Measurements from ENCODE around the gene C1QTNF9B.

Gene C1QTNF9B

DNA sequence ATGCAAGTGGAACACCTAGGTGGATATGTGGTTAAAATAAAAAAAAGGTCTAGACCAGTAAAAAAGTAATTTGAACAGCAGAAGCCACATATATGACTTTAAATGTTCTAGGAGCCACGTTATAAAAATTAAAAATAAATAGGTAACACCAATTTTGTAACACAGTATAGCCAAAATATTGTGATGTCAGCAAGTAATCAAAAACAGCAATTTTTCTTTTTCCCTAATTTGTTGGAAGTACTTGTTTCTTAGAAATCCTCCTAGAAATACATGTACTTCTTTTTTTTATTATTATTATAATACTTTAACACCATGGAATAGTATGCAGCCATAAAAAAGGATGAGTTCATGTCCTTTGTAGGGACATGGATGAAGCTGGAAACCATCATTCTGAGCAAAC is 25.7 kb upstream of the C1QTNF9B start:
- TF ChIP-seq, protein P1, sequence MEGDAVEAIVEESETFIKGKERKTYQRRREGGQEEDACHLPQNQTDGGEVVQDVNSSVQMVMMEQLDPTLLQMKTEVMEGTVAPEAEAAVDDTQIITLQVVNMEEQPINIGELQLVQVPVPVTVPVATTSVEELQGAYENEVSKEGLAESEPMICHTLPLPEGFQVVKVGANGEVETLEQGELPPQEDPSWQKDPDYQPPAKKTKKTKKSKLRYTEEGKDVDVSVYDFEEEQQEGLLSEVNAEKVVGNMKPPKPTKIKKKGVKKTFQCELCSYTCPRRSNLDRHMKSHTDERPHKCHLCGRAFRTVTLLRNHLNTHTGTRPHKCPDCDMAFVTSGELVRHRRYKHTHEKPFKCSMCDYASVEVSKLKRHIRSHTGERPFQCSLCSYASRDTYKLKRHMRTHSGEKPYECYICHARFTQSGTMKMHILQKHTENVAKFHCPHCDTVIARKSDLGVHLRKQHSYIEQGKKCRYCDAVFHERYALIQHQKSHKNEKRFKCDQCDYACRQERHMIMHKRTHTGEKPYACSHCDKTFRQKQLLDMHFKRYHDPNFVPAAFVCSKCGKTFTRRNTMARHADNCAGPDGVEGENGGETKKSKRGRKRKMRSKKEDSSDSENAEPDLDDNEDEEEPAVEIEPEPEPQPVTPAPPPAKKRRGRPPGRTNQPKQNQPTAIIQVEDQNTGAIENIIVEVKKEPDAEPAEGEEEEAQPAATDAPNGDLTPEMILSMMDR (IDR thresholded peaks at IDR 0.05; ENCODE audit: extremely low read depth, insufficient read depth, missing control alignments) = no peak
- DNase-seq (ENCODE audit: low spot score) = no peak
- in situ Hi-C loops (cut with MboI; ENCODE audit: low pct_unique_long_range_greater_than_20kb, low sequenced_read_pairs, unreplicated experiment) = loop anchor here (25.0 kb wide), 1 partner anchor 289 kb away; no protein-coding TSS in a partner anchor

DNA sequence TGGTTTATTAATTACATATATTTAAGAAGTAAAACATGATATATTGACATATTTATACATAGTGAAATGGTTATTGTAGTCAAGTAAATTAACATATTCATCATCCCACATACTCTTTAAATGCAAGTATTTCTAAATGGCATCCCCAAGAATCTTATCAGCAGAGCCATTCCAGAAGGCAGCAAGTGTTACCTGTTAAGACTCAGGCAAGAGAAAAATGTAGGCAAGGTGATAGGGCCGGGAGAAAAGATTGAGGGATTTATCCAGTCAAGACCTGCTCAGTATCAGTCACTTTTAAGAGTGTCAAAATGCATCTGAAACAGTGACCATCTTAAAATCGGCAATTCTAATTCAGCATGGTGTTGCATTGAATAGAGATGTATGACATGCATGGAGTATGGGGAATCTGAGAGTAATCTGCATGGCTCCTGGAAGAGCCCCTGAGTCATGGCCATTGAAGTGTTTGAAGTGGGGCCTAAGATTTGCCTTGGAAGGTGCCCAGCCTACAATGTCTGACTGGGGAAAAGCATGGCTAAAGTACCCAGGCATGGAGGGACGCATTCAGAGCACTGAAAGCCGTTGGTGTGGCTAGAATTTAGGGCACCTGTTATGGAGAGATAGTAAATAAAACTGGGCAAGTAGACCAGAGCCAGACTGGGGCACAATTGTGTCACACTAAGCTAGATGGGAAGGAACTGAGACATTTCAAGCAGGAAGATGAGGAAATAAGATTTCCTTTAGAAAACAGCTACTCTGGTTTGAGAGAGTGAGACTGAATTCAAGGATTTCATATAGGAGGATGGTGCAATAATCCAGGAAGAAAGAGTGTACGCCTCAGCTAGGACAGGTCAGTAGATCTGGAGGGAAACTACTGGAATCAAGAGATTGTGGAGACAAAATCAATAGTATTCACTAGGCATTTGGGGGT is 25.0 kb upstream of the C1QTNF9B start:
- in situ Hi-C loops (cut with MboI; ENCODE audit: low pct_unique_long_range_greater_than_20kb, low sequenced_read_pairs, unreplicated experiment) = loop anchor here (25.0 kb wide), 1 partner anchor 290 kb away; no protein-coding TSS in a partner anchor
- TF ChIP-seq, protein P1 (IDR thresholded peaks at IDR 0.05; ENCODE audit: extremely low read depth, insufficient read depth, missing control alignments) = no peak
- no peak for DNase-seq (ENCODE audit: low spot score)

DNA sequence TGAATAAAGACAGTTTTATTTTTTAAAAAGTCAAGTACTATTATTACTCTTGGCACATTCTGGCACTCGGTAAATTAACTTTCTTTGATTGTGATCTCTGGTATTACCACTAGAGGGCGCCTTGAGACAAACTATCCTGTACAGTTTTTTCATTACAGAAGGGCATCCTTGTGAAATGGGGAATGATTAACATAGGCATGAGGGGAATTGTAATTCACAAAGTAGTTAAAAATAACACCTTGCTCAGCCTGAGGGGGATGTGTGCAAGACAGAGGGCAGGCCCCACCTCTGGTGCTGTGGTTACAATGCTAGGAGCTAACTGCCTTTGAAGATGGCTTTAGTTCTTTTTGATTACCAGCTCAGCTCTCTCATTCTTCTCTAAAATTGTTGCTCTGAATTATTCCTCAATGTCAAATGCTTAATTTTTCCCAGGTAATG is 24.2 kb upstream of the C1QTNF9B start:
- in situ Hi-C loops (cut with MboI; ENCODE audit: low pct_unique_long_range_greater_than_20kb, low sequenced_read_pairs, unreplicated experiment) = loop anchor here (25.0 kb wide), 1 partner anchor 291 kb away; no protein-coding TSS in a partner anchor
- TF ChIP-seq, protein P1 (IDR thresholded peaks at IDR 0.05; ENCODE audit: extremely low read depth, insufficient read depth, missing control alignments) = peak; percentile 67
- DNase-seq (ENCODE audit: low spot score) = peak; percentile 41

DNA sequence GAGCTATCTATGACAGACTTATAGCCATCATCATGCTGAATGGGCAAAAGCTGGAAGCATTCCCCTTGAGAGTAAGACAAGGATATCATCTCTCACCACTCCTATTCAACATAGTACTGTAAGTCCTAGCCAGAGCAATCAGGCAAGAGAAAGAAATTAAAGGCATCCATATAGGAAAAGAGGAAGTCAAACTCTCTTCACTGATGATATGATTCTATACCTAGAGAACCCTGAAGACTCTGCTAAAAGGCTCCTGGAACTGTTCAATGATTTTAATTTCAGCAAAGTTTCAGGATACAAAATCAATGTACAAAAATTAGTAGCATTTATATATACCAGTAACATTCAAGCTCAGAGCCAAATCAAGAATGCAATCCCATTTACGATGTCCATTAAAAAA is 21.7 kb upstream of the C1QTNF9B start:
- TF ChIP-seq, protein P1 (IDR thresholded peaks at IDR 0.05; ENCODE audit: extremely low read depth, insufficient read depth, missing control alignments) = no peak
- in situ Hi-C loops (cut with MboI; ENCODE audit: low pct_unique_long_range_greater_than_20kb, low sequenced_read_pairs, unreplicated experiment) = loop anchor here (25.0 kb wide), 1 partner anchor 293 kb away; no protein-coding TSS in a partner anchor
- DNase-seq (ENCODE audit: low spot score) = no peak

DNA sequence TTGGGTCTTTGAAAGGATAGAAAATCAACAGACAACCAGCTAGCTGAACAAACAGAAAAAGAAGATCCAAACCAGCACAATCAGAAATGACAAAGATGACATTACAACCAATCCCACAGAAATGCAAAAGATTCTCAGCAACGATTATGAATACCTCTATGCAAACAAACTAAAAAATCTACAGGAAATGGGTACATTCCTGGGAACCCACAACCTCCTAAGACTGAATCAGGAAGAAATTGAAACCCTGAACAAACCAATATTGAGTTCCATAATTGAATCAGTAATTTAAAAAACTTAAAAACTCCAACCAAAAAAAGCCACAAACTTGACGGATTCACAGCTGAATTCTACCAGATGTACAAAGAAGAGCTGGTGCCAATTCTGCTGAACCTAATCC is 20.9 kb upstream of the C1QTNF9B start:
- in situ Hi-C loops (cut with MboI; ENCODE audit: low pct_unique_long_range_greater_than_20kb, low sequenced_read_pairs, unreplicated experiment) = loop anchor here (25.0 kb wide), 1 partner anchor 294 kb away; no protein-coding TSS in a partner anchor
- TF ChIP-seq, protein P1 (IDR thresholded peaks at IDR 0.05; ENCODE audit: extremely low read depth, insufficient read depth, missing control alignments) = no peak
- DNase-seq (ENCODE audit: low spot score) = no peak

DNA sequence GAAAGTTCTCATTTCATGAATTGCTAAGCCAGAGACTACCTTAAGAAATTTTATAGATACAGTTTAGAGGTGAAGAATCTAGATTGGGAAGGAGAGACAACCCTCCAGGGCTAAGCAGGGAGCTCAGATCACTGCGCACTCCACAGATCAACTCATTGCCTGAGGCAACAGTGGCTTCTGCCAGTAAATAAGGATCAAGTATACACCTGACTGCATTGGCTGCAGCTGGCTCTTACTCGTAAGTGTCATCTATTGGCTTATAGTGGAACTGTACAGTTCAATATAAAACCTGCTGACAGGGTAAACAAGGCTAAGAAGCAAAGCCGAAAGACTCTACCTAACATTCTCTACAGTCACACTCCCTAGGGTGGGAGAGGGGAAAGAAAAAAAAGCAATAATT is 18.0 kb upstream of the C1QTNF9B start:
- in situ Hi-C loops (cut with MboI; ENCODE audit: low pct_unique_long_range_greater_than_20kb, low sequenced_read_pairs, unreplicated experiment) = loop anchor here (25.0 kb wide), 1 partner anchor 297 kb away; no protein-coding TSS in a partner anchor
- DNase-seq (ENCODE audit: low spot score) = no peak
- TF ChIP-seq, protein P1 (IDR thresholded peaks at IDR 0.05; ENCODE audit: extremely low read depth, insufficient read depth, missing control alignments) = no peak
